GM23338 (cell line): ENCODE data around the gene TMEM8B. TPM values are rescaled to one million over a fixed set of nuclear protein-coding genes. Genes with fewer than 3 reads are reported as not detected.
A peak's percentile ranks its signal among the peaks of the same experiment; 100 is the strongest.

Source experiments
- ATAC-seq: fragments of 200-7000 bp; cut with Tn5 transposase; 3 replicates; pipeline ENCODE4 v1.9.1; 2020
- DNase-seq: peaks from one replicate; pipeline ENCODE4 v3.0.0-alpha.2; 2015; ENCODE audit warnings: low spot score
- H2AFZ ChIP-seq: fragments of 200-600 bp; sonication (generic); 2 replicates; pipeline ENCODE4 v1.8.0; 2016; ENCODE audit warnings: antibody characterized with exemption, mild to moderate bottlenecking, moderate library complexity
- H3F3A ChIP-seq: fragments of 200-600 bp; sonication (generic); replicated peaks from 2 replicates; pipeline ENCODE4 v1.8.0; 2017; ENCODE audit warnings: antibody characterized with exemption, mixed run types, low read depth
- H3K27ac ChIP-seq: fragments of 200-600 bp; sonication (generic); 2 replicates; pipeline ENCODE4 v1.6.1; 2016; ENCODE audit warnings: low read depth
- H3K27me3 ChIP-seq: fragments of 200-600 bp; sonication (generic); 2 replicates; pipeline ENCODE4 v1.8.0; 2016; ENCODE audit warnings: mild to moderate bottlenecking, mixed run types, moderate library complexity; ENCODE audit not compliant: insufficient read depth
- H3K36me3 ChIP-seq: fragments of 200-600 bp; sonication (generic); 2 replicates; pipeline ENCODE4 v1.8.0; 2016; ENCODE audit warnings: mild to moderate bottlenecking; ENCODE audit not compliant: insufficient read depth
- H3K4me1 ChIP-seq: fragments of 200-600 bp; sonication (generic); 2 replicates; pipeline ENCODE4 v1.8.0; 2016; ENCODE audit warnings: mild to moderate bottlenecking, moderate library complexity; ENCODE audit not compliant: insufficient read depth
- H3K4me2 ChIP-seq: fragments of 200-600 bp; sonication (generic); 2 replicates; pipeline ENCODE4 v1.7.1; 2017; ENCODE audit warnings: mixed run types
- H3K4me3 ChIP-seq: fragments of 200-600 bp; sonication (generic); 2 replicates; pipeline ENCODE4 v1.6.1; 2016; ENCODE audit warnings: mixed run types
- H3K79me2 ChIP-seq: fragments of 200-600 bp; sonication (generic); replicated peaks from 2 replicates; pipeline ENCODE4 v1.8.0; 2017; ENCODE audit warnings: mild to moderate bottlenecking; ENCODE audit not compliant: insufficient read depth
- H3K9me2 ChIP-seq: fragments of 200-600 bp; sonication (generic); 2 replicates; pipeline ENCODE4 v1.8.0; 2017; ENCODE audit not compliant: insufficient read depth
- H4K20me1 ChIP-seq: fragments of 200-600 bp; sonication (generic); replicated peaks from 2 replicates; pipeline ENCODE4 v1.8.0; 2017; ENCODE audit warnings: mild to moderate bottlenecking; ENCODE audit not compliant: insufficient read depth
- H3K27ac Mint-ChIP-seq: 2 replicates; pipeline ENCODE4 v1.8.0; 2020; ENCODE audit warnings: inconsistent platforms, mild to moderate bottlenecking, moderate library complexity, mixed read lengths
- H3K27me3 Mint-ChIP-seq: 3 replicates; pipeline ENCODE4 v1.8.0; 2022; ENCODE audit warnings: low read depth, mild to moderate bottlenecking, moderate library complexity, mixed read lengths, inconsistent platforms; ENCODE audit not compliant: insufficient read depth, poor library complexity
- H3K36me3 Mint-ChIP-seq: 3 replicates; pipeline ENCODE4 v1.8.0; 2021; ENCODE audit warnings: low read depth, mild to moderate bottlenecking, inconsistent platforms, moderate library complexity, mixed read lengths
- H3K4me1 Mint-ChIP-seq: 3 replicates; pipeline ENCODE4 v1.8.0; 2020; ENCODE audit warnings: mild to moderate bottlenecking, inconsistent platforms, mixed read lengths
- H3K4me3 Mint-ChIP-seq: 3 replicates; pipeline ENCODE4 v1.8.0; 2021; ENCODE audit warnings: moderate library complexity, mild to moderate bottlenecking, inconsistent platforms, mixed read lengths
- H3K9me3 Mint-ChIP-seq: 3 replicates; pipeline ENCODE4 v1.8.0; 2020; ENCODE audit warnings: moderate library complexity, mild to moderate bottlenecking, inconsistent platforms, mixed read lengths
- CREB1 ChIP-seq: fragments of 250-450 bp; sonication (Bioruptor Pico); IDR thresholded peaks from 2 replicates; pipeline ENCODE4 v1.5.0; 2020; ENCODE audit warnings: low read depth, mild to moderate bottlenecking, moderate library complexity
- EZH2 ChIP-seq: fragments of 200-600 bp; sonication (generic); IDR thresholded peaks from one replicate; pipeline ENCODE4 v1.8.0; 2017; ENCODE audit warnings: antibody characterized with exemption, mild to moderate bottlenecking, low read depth; ENCODE audit not compliant: unreplicated experiment
- EZH2phosphoT487 ChIP-seq: fragments of 200-600 bp; sonication (generic); IDR thresholded peaks from one replicate; pipeline ENCODE4 v1.8.1; 2018; ENCODE audit warnings: antibody characterized with exemption; ENCODE audit not compliant: unreplicated experiment
- JUNB ChIP-seq: IDR thresholded peaks from one replicate; pipeline ENCODE4 v1.6.1; 2016; ENCODE audit warnings: antibody characterized with exemption; ENCODE audit not compliant: unreplicated experiment
- NANOG ChIP-seq: IDR thresholded peaks from 2 replicates; pipeline ENCODE4 v1.6.1; 2016; ENCODE audit warnings: antibody characterized with exemption, borderline replicate concordance
- POLR2AphosphoS5 ChIP-seq: IDR thresholded peaks from 2 replicates; pipeline ENCODE4 v1.6.1; 2016; ENCODE audit warnings: antibody characterized with exemption, low read depth
- STAT1 ChIP-seq: IDR thresholded peaks from one replicate; pipeline ENCODE4 v1.6.1; 2016; ENCODE audit warnings: antibody characterized with exemption; ENCODE audit not compliant: unreplicated experiment
- ZNF114 ChIP-seq: fragments of 250-450 bp; sonication (Bioruptor Pico); IDR thresholded peaks from 2 replicates; pipeline ENCODE4 v1.5.0; 2020; ENCODE audit warnings: mild to moderate bottlenecking, moderate library complexity
- ZNF331 ChIP-seq: fragments of 250-450 bp; sonication (Bioruptor Pico); IDR thresholded peaks from 2 replicates; pipeline ENCODE4 v1.5.0; 2020; ENCODE audit warnings: low read depth, mild to moderate bottlenecking, moderate library complexity
- ZNF462 ChIP-seq: fragments of 250-450 bp; sonication (Bioruptor Pico); IDR thresholded peaks from 2 replicates; pipeline ENCODE4 v1.5.0; 2020; ENCODE audit warnings: mild to moderate bottlenecking, moderate library complexity
- polyA plus RNA-seq: library from polyadenylated mRNA; unstranded; fragments of >200 nt; fragmentation: Nextera tagmentation; extraction: Ambion mirVana; gene quantifications from 2 replicates; pipeline ENCODE4 v1.2.1, GENCODE V29; 2016
- total RNA-seq: library from RNA; depleted of rRNA; stranded (reverse); fragments of >200 nt; shearing (Covaris generic); gene quantifications from 2 replicates; pipeline ENCODE4 v1.2.3, GENCODE V29; 2014
- TF ChIP-seq, protein P1 (sequence below): IDR thresholded peaks from 2 replicates; pipeline ENCODE4 v1.6.1; 2016; ENCODE audit warnings: antibody characterized with exemption
- TF ChIP-seq, protein P2 (sequence below), 2 experiments: fragments of 200-600 bp in 1 of 2; sonication (generic) in 1 of 2; conservative IDR thresholded peaks; 2 replicates each; pipeline versions ENCODE4 v1.5.1 to v1.6.1; 2016 to 2017; ENCODE audit warnings: antibody characterized with exemption in 2 of 2, low read depth in 2 of 2, mild to moderate bottlenecking in 2 of 2, moderate library complexity in 1 of 2
- TF ChIP-seq, protein P3 (sequence below): IDR thresholded peaks from one replicate; pipeline ENCODE4 v1.6.1; 2018; ENCODE audit warnings: antibody characterized with exemption; ENCODE audit not compliant: unreplicated experiment

Gene TMEM8B
- total and polyA plus RNA-seq, 2 experiments from 2014 or later = 4.2 to 5.5 TPM

DNA sequence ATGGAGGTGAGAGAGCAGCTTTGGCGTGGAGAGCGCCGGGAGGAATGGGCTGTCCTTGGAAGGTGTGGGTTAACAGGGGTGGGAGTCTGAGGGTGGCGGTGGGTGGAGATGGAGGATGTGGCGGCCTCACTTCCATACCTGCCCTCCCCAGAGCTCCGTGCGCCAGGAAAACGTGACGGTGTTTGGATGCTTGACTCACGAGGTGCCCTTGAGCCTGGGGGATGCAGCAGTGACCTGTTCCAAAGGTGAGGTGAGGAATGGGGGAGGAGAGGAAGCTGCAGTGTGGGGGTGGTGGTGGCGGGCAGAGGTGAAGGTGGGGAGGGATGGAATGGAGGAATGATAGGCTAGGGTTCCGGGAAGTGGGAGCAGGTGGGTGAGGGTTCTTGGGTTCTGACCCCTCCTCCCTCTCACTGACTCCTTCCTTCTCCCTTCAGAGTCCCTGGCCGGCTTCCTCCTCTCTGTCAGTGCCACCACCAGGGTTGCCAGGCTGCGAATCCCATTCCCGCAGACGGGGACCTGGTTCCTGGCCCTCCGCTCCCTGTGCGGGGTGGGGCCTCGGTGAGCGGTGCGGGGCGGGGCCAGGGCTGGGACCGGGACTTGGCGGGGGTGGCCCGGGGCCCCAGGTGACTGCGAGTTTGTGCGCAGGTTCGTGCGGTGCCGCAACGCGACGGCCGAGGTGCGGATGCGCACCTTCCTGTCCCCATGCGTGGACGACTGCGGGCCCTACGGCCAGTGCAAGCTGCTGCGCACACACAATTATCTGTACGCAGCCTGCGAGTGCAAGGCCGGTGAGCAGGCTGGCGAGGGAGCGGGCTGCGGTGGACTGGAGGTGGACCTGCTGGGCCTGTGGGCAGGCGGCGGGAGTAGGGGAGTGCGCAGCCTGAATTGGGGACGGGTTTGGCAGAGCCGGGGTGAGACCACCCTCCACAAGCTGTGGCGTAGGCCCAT is 17.1 kb downstream of the TMEM8B start:
- Mint-ChIP-seq H3K4me1 (peaks cover 28% of the 10 kb centered on the region), H3K4me3 (peak overlapping the region; percentile 77), H3K9me3 (no peaks in the 10 kb centered on the region), H3K27me3 (peaks cover 10% of the 10 kb centered on the region), H3K36me3 (peaks cover 3% of the 10 kb centered on the region; the same call in 2 of the 3 replicates), H3K27ac (peak overlapping the region; percentile 73)
- DNase-seq = peak; percentile 84
- Histone ChIP-seq H2AFZ (peak overlapping the region; percentile 89), H3K4me1 (peaks cover 31% of the 10 kb centered on the region), H3K4me2 (peak overlapping the region; percentile 84), H3K27ac (peak overlapping the region; percentile 35), H3F3A (no peaks in the 10 kb centered on the region; the same call in 1 of the 2 replicates), H4K20me1 (no peaks in the 10 kb centered on the region), H3K27me3 (peaks cover 10% of the 10 kb centered on the region; the same call in 1 of the 2 replicates), H3K4me3 (peak overlapping the region; percentile 80), H3K9me2 (0 out of 2 replicates have a peak, but pooled peaks cover 4% of the 10 kb centered on the region), H3K36me3 (no peaks in the 10 kb centered on the region), H3K79me2 (no peaks in the 10 kb centered on the region)
- peak; percentile 83 for ATAC-seq
- TF ChIP-seq EZH2 (no peak), STAT1 (no peak), ZNF462 (CRISPR knock-in tag) (no peak), JUNB (no peak), ZNF114 (no peak), EZH2phosphoT487 (no peak), ZNF331 (CRISPR knock-in tag) (no peak), NANOG (no peak), CREB1 (CRISPR knock-in tag) (0 out of 2 replicates have a peak, but pooled peaks have one; percentile 40), POLR2AphosphoS5 (peak; percentile 75)
- TF ChIP-seq, protein P1, sequence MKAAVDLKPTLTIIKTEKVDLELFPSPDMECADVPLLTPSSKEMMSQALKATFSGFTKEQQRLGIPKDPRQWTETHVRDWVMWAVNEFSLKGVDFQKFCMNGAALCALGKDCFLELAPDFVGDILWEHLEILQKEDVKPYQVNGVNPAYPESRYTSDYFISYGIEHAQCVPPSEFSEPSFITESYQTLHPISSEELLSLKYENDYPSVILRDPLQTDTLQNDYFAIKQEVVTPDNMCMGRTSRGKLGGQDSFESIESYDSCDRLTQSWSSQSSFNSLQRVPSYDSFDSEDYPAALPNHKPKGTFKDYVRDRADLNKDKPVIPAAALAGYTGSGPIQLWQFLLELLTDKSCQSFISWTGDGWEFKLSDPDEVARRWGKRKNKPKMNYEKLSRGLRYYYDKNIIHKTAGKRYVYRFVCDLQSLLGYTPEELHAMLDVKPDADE = 0 out of 2 replicates have a peak, but pooled peaks have one; percentile 11
- TF ChIP-seq, protein P2, sequence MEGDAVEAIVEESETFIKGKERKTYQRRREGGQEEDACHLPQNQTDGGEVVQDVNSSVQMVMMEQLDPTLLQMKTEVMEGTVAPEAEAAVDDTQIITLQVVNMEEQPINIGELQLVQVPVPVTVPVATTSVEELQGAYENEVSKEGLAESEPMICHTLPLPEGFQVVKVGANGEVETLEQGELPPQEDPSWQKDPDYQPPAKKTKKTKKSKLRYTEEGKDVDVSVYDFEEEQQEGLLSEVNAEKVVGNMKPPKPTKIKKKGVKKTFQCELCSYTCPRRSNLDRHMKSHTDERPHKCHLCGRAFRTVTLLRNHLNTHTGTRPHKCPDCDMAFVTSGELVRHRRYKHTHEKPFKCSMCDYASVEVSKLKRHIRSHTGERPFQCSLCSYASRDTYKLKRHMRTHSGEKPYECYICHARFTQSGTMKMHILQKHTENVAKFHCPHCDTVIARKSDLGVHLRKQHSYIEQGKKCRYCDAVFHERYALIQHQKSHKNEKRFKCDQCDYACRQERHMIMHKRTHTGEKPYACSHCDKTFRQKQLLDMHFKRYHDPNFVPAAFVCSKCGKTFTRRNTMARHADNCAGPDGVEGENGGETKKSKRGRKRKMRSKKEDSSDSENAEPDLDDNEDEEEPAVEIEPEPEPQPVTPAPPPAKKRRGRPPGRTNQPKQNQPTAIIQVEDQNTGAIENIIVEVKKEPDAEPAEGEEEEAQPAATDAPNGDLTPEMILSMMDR (conservative IDR thresholded peaks at IDR 0.05; ENCODE audit: low read depth in 2 of 2) = no peak
- TF ChIP-seq, protein P3, sequence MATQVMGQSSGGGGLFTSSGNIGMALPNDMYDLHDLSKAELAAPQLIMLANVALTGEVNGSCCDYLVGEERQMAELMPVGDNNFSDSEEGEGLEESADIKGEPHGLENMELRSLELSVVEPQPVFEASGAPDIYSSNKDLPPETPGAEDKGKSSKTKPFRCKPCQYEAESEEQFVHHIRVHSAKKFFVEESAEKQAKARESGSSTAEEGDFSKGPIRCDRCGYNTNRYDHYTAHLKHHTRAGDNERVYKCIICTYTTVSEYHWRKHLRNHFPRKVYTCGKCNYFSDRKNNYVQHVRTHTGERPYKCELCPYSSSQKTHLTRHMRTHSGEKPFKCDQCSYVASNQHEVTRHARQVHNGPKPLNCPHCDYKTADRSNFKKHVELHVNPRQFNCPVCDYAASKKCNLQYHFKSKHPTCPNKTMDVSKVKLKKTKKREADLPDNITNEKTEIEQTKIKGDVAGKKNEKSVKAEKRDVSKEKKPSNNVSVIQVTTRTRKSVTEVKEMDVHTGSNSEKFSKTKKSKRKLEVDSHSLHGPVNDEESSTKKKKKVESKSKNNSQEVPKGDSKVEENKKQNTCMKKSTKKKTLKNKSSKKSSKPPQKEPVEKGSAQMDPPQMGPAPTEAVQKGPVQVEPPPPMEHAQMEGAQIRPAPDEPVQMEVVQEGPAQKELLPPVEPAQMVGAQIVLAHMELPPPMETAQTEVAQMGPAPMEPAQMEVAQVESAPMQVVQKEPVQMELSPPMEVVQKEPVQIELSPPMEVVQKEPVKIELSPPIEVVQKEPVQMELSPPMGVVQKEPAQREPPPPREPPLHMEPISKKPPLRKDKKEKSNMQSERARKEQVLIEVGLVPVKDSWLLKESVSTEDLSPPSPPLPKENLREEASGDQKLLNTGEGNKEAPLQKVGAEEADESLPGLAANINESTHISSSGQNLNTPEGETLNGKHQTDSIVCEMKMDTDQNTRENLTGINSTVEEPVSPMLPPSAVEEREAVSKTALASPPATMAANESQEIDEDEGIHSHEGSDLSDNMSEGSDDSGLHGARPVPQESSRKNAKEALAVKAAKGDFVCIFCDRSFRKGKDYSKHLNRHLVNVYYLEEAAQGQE = no peak
